Effector memory CD8-positive, alpha-beta T cell (primary cell): Measurements from ENCODE around the gene ZNF516.

Source experiments
- ATAC-seq: fragments of 150-1000 bp; cut with Tn5 transposase; replicated peaks from 2 replicates; pipeline ENCODE4 v1.10.0; 2021; ENCODE audit warnings: mild to moderate bottlenecking, moderate library complexity
- DNase-seq, 3 experiments: peaks; one replicate each; pipeline ENCODE4 v3.0.0; 2021
- H3K27ac Mint-ChIP-seq, 2 donors: one replicate each; pipeline ENCODE4 v1.8.0; 2022; ENCODE audit warnings: mild to moderate bottlenecking in 2 of 2, mixed read lengths in 2 of 2, moderate library complexity in 2 of 2
- H3K27me3 Mint-ChIP-seq, 2 donors: one replicate each; pipeline ENCODE4 v1.8.0; 2022; ENCODE audit warnings: mixed read lengths in 2 of 2
- H3K36me3 Mint-ChIP-seq: one replicate; pipeline ENCODE4 v1.8.0; 2022; ENCODE audit warnings: mild to moderate bottlenecking, moderate library complexity, mixed read lengths; ENCODE audit not compliant: insufficient read depth
- H3K4me1 Mint-ChIP-seq, 2 donors: one replicate each; pipeline ENCODE4 v1.8.0; 2022; ENCODE audit warnings: low read depth in 2 of 2, mixed read lengths in 2 of 2
- H3K4me3 Mint-ChIP-seq, 2 donors: one replicate each; pipeline ENCODE4 v1.8.0; 2022; ENCODE audit warnings: mild to moderate bottlenecking in 2 of 2, mixed read lengths in 2 of 2, moderate library complexity in 2 of 2
- H3K9me3 Mint-ChIP-seq, 2 donors: one replicate each; pipeline ENCODE4 v1.8.0; 2022; ENCODE audit warnings: mixed read lengths in 2 of 2

The ZNF516 gene

GRCh38 chr18:76436342-76436741 lies 58.7 kb downstream of the ZNF516 start:
- Mint-ChIP-seq H3K9me3 (no peaks in the 10 kb centered on the region), H3K27ac (no peak overlapping the region), H3K4me3 (no peak overlapping the region), H3K27me3 (peaks cover 15 to 16% of the 10 kb centered on the region in 2 donors), H3K4me1 (peaks cover 0 to 12% of the 10 kb centered on the region in 2 donors), H3K36me3 (peaks cover 14% of the 10 kb centered on the region)
- DNase-seq (no peak), ATAC-seq (no peak)

- Mint-ChIP-seq H3K36me3 (peaks cover 14% of the 10 kb centered on the region), H3K27me3 (peaks cover 15 to 16% of the 10 kb centered on the region in 2 donors), H3K4me3 (no peak overlapping the region), H3K27ac (no peak overlapping the region), H3K4me1 (peaks cover 0 to 12% of the 10 kb centered on the region in 2 donors), H3K9me3 (no peaks in the 10 kb centered on the region)
- DNase-seq, result no peak
- ATAC-seq, result no peak
Observed at GRCh38 chr18:76435316-76435989, 59.6 kb downstream of the ZNF516 start.

GRCh38 chr18:76434452-76434851 lies 60.6 kb downstream of the ZNF516 start:
- Mint-ChIP-seq H3K4me3 (no peak overlapping the region), H3K4me1 (peaks cover 0 to 12% of the 10 kb centered on the region in 2 donors), H3K9me3 (no peaks in the 10 kb centered on the region), H3K27ac (no peak overlapping the region), H3K36me3 (peaks cover 13% of the 10 kb centered on the region), H3K27me3 (peaks cover 15 to 16% of the 10 kb centered on the region in 2 donors)
- no peak for DNase-seq
- ATAC-seq, result no peak

- Mint-ChIP-seq H3K9me3 (no peaks in the 10 kb centered on the region), H3K4me3 (no peak overlapping the region), H3K27ac (no peak overlapping the region), H3K4me1 (peaks cover 0 to 12% of the 10 kb centered on the region in 2 donors), H3K27me3 (peaks cover 15 to 16% of the 10 kb centered on the region in 2 donors), H3K36me3 (peaks cover 12% of the 10 kb centered on the region)
- DNase-seq (no peak), ATAC-seq (no peak)
Observed at GRCh38 chr18:76433788-76434187, 61.3 kb downstream of the ZNF516 start.

- Mint-ChIP-seq H3K27ac (no peak overlapping the region), H3K4me3 (no peak overlapping the region), H3K9me3 (no peaks in the 10 kb centered on the region), H3K27me3 (peaks cover 15 to 16% of the 10 kb centered on the region in 2 donors), H3K4me1 (peaks cover 0 to 16% of the 10 kb centered on the region in 2 donors), H3K36me3 (peaks cover 8% of the 10 kb centered on the region)
- no peak for ATAC-seq
- DNase-seq, result no peak
Observed at GRCh38 chr18:76432970-76433767, 61.9 kb downstream of the ZNF516 start.

GRCh38 chr18:76432274-76432755 lies 62.7 kb downstream of the ZNF516 start:
- H3K27ac Mint-ChIP-seq, result no peak overlapping the region
- peaks cover 10 to 15% of the 10 kb centered on the region in 2 donors for H3K27me3 Mint-ChIP-seq
- no peaks in the 10 kb centered on the region for H3K9me3 Mint-ChIP-seq
- peaks cover 0 to 16% of the 10 kb centered on the region in 2 donors for H3K4me1 Mint-ChIP-seq
- H3K36me3 Mint-ChIP-seq, result peaks cover 8% of the 10 kb centered on the region
- no peak for DNase-seq
- no peak overlapping the region for H3K4me3 Mint-ChIP-seq
- no peak for ATAC-seq

GRCh38 chr18:76431437-76432273 lies 63.4 kb downstream of the ZNF516 start:
- no peak for DNase-seq
- ATAC-seq, result no peak
- H3K4me1 Mint-ChIP-seq, result peaks cover 0 to 16% of the 10 kb centered on the region in 2 donors
- H3K36me3 Mint-ChIP-seq, result peaks cover 8% of the 10 kb centered on the region
- H3K9me3 Mint-ChIP-seq, result no peaks in the 10 kb centered on the region
- H3K27me3 Mint-ChIP-seq, result peaks cover 4 to 15% of the 10 kb centered on the region in 2 donors
- H3K27ac Mint-ChIP-seq, result no peak overlapping the region
- no peak overlapping the region for H3K4me3 Mint-ChIP-seq

GRCh38 chr18:76430636-76431035 lies 64.4 kb downstream of the ZNF516 start:
- Mint-ChIP-seq H3K4me3 (no peak overlapping the region), H3K9me3 (no peaks in the 10 kb centered on the region), H3K27ac (no peak overlapping the region), H3K27me3 (peaks cover 0 to 15% of the 10 kb centered on the region in 2 donors), H3K36me3 (peaks cover 8% of the 10 kb centered on the region), H3K4me1 (peaks cover 0 to 20% of the 10 kb centered on the region in 2 donors)
- DNase-seq (no peak), ATAC-seq (no peak)

GRCh38 chr18:76429262-76430126 lies 65.5 kb downstream of the ZNF516 start:
- ATAC-seq, result no peak
- Mint-ChIP-seq H3K27ac (no peak overlapping the region), H3K9me3 (no peaks in the 10 kb centered on the region), H3K4me1 (peaks cover 0 to 20% of the 10 kb centered on the region in 2 donors), H3K27me3 (peaks cover 0 to 15% of the 10 kb centered on the region in 2 donors), H3K36me3 (peaks cover 8% of the 10 kb centered on the region), H3K4me3 (no peak overlapping the region)
- DNase-seq, result no peak

- Mint-ChIP-seq H3K4me1 (peaks cover 0 to 20% of the 10 kb centered on the region in 2 donors), H3K4me3 (no peak overlapping the region), H3K36me3 (peaks cover 8% of the 10 kb centered on the region), H3K27ac (no peak overlapping the region), H3K27me3 (peaks cover 0 to 15% of the 10 kb centered on the region in 2 donors), H3K9me3 (no peaks in the 10 kb centered on the region)
- ATAC-seq (no peak), DNase-seq (no peak)
Observed at GRCh38 chr18:76428396-76429261, 66.4 kb downstream of the ZNF516 start.

- H3K4me1 Mint-ChIP-seq, result peaks cover 0 to 14% of the 10 kb centered on the region in 2 donors
- H3K27ac Mint-ChIP-seq, result no peak overlapping the region
- no peak for ATAC-seq
- H3K9me3 Mint-ChIP-seq, result no peaks in the 10 kb centered on the region
- H3K27me3 Mint-ChIP-seq, result peaks cover 0 to 14% of the 10 kb centered on the region in 2 donors
- H3K4me3 Mint-ChIP-seq, result no peak overlapping the region
- H3K36me3 Mint-ChIP-seq, result peaks cover 4% of the 10 kb centered on the region
- DNase-seq, result no peak
Observed at GRCh38 chr18:76426737-76427305, 68.2 kb downstream of the ZNF516 start.
